Measurements from ENCODE around the gene FBXL13.
"Not testable (repeated sequence)": the region's sequence is repeated elsewhere in the genome, so short reads cannot be mapped to it uniquely, and the experiment has no call there.

The FBXL13 gene

DNA sequence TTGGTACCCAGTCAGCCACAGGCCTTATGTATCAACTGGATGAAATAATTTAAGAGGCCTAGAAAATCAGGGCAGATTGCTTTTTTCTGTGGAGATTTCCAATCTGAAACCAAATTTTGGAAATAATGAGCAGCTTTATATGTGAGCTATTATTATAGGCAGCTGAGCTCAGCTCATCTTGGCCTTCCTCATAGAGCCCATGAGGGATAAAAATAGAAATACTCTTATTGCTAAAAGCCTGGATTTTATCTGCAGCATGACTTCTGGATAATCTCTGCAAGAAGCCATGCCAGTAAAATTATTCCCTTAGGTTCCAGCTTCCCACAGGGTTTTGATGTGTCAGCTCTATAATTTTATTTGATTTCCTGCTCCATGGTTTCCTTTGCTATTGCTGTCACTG lies 282.8 kb downstream of the FBXL13 start:
- not testable (repeated sequence) for H3K4me3 ChIP-seq (ENCODE audit: low read length in 2 of 2); H3K36me3 ChIP-seq (ENCODE audit: control insufficient read depth in 2 of 2, insufficient read depth in 2 of 2, low read length in 2 of 2); H3K27me3 ChIP-seq (ENCODE audit: control insufficient read depth in 2 of 2, insufficient read depth in 2 of 2, low read length in 2 of 2); H3K4me1 ChIP-seq (ENCODE audit: control insufficient read depth in 2 of 2, insufficient read depth in 2 of 2, low read length in 2 of 2); H3K9ac ChIP-seq (ENCODE audit: low read depth in 1 of 2, low read length in 2 of 2); H3K27ac ChIP-seq (ENCODE audit: low read depth in 2 of 2, low read length in 2 of 2); H3K9me3 ChIP-seq (ENCODE audit: control insufficient read depth in 2 of 2, low read length in 2 of 2)

DNA sequence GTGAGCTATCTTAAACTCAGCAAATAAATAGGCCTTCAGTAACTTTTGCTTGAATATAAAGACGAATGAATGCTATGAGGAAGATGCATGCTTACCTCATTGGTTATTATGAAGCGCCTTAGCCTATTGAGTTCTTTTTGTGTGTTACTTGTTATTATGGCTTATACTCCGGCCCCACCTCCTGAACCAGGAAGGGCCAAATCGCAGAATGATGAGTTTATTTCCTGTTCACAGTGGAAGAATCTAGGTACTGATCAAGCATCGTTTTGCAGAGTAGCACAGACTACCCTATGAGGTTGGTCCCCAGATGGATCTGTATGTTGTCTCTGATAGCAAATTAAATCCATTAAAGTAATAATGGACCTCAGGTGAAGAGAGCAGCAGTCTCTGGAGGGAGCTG lies 283.2 kb downstream of the FBXL13 start:
- not testable (repeated sequence) for H3K27ac ChIP-seq (ENCODE audit: low read depth in 2 of 2, low read length in 2 of 2); H3K9ac ChIP-seq (ENCODE audit: low read depth in 1 of 2, low read length in 2 of 2); H3K4me3 ChIP-seq (ENCODE audit: low read length in 2 of 2); H3K9me3 ChIP-seq (ENCODE audit: control insufficient read depth in 2 of 2, low read length in 2 of 2); H3K36me3 ChIP-seq (ENCODE audit: control insufficient read depth in 2 of 2, insufficient read depth in 2 of 2, low read length in 2 of 2); H3K4me1 ChIP-seq (ENCODE audit: control insufficient read depth in 2 of 2, insufficient read depth in 2 of 2, low read length in 2 of 2); H3K27me3 ChIP-seq (ENCODE audit: control insufficient read depth in 2 of 2, insufficient read depth in 2 of 2, low read length in 2 of 2)

DNA sequence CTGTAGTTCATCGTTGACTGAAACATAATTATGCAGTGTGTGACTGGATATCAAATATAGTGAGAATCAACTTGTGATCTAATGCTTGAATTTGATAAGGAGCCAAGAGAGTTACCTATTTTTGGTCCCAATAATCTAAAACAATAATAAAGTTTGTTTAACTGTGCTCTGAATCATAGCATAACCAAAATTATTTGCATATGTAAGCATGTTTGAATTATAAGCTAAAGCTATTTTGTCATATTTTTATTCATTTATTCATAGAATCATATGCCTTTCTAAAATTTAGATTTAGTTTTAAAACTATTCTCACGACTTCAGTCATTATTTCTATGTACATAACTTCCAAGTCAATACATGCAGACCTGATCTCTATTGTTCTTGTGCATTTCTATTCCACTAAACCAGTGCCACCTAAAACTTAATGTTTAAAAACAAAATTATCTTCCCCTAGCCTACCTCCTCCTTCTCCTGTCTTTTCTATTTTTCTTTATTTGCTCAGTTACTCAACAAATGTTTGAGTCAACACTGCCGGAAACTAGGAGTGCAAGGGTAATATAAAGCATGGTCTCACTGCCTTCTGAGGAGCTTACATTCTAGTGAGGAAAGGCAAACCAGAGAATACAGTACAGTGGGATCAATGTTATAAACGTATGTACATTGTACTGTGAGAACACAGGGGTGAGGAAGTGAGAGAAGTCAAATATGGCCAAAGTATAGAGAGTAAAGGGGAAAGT lies 284.1 kb downstream of the FBXL13 start:
- not testable (repeated sequence) for H3K9me3 ChIP-seq (ENCODE audit: control insufficient read depth in 2 of 2, low read length in 2 of 2); H3K27ac ChIP-seq (ENCODE audit: low read depth in 2 of 2, low read length in 2 of 2); H3K9ac ChIP-seq (ENCODE audit: low read depth in 1 of 2, low read length in 2 of 2); H3K27me3 ChIP-seq (ENCODE audit: control insufficient read depth in 2 of 2, insufficient read depth in 2 of 2, low read length in 2 of 2); H3K4me1 ChIP-seq (ENCODE audit: control insufficient read depth in 2 of 2, insufficient read depth in 2 of 2, low read length in 2 of 2); H3K4me3 ChIP-seq (ENCODE audit: low read length in 2 of 2); H3K36me3 ChIP-seq (ENCODE audit: control insufficient read depth in 2 of 2, insufficient read depth in 2 of 2, low read length in 2 of 2)

DNA sequence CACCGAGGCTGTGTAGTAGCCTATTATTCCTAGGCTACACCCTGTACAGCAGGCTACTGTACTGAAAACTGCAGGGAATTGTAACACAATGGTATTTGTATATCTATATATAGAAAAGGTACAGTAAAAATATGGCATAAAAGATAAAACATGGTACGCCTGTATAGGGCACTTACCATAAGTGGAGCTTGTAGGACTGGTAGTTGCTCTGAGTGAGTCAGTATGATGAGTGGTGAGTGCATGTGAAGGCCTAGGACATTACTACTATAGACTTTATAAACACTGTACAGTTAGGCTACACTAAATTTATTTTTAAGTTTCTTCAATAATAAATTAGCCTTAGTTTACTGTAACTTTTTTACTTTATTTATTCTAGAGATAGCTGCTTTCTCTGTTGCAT lies 285.8 kb downstream of the FBXL13 start:
- not testable (repeated sequence) for H3K9me3 ChIP-seq (ENCODE audit: control insufficient read depth in 2 of 2, low read length in 2 of 2); H3K9ac ChIP-seq (ENCODE audit: low read depth in 1 of 2, low read length in 2 of 2); H3K4me3 ChIP-seq (ENCODE audit: low read length in 2 of 2); H3K4me1 ChIP-seq (ENCODE audit: control insufficient read depth in 2 of 2, insufficient read depth in 2 of 2, low read length in 2 of 2); H3K36me3 ChIP-seq (ENCODE audit: control insufficient read depth in 2 of 2, insufficient read depth in 2 of 2, low read length in 2 of 2); H3K27me3 ChIP-seq (ENCODE audit: control insufficient read depth in 2 of 2, insufficient read depth in 2 of 2, low read length in 2 of 2); H3K27ac ChIP-seq (ENCODE audit: low read depth in 2 of 2, low read length in 2 of 2)

DNA sequence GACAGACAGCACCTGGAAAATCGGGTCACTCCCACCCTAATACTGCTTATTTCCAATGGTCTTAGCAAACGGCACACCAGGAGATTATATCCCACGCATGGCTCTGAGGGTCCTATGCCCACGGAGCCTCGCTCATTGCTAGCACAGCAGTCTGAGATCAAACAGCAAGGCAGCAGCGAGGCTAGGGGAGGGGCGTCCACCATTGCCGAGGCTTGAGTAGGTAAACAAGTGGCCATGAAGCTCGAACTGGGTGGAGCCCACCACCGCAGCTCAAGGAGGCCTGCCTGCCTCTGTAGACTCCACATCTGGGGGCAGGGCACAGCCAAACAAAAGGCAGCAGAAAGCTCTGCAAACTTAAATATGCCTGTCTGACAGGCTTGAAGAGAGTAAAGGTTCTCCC lies 293.7 kb downstream of the FBXL13 start:
- not testable (repeated sequence) for H3K4me3 ChIP-seq (ENCODE audit: low read length in 2 of 2); H3K9ac ChIP-seq (ENCODE audit: low read depth in 1 of 2, low read length in 2 of 2); H3K36me3 ChIP-seq (ENCODE audit: control insufficient read depth in 2 of 2, insufficient read depth in 2 of 2, low read length in 2 of 2); H3K9me3 ChIP-seq (ENCODE audit: control insufficient read depth in 2 of 2, low read length in 2 of 2); H3K4me1 ChIP-seq (ENCODE audit: control insufficient read depth in 2 of 2, insufficient read depth in 2 of 2, low read length in 2 of 2); H3K27ac ChIP-seq (ENCODE audit: low read depth in 2 of 2, low read length in 2 of 2); H3K27me3 ChIP-seq (ENCODE audit: control insufficient read depth in 2 of 2, insufficient read depth in 2 of 2, low read length in 2 of 2)

DNA sequence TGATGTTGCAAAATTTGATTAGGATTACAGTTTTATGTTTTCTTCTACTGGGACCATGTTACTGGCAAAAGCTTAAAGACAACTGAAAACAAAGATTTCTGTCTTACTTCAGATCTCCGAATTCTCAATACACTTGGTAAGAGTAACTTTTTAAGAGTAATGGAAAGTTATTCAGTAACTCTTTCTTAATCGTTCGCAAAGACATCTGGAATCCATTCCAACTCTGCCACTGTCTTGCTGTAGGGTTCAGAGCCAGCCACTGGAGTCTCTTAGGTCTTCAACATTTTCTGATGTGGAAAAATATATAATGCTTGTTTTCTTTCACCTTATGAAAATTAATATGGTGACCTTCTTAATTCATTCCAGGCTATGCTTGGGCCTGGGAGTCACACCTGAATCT lies 295.9 kb downstream of the FBXL13 start:
- not testable (repeated sequence) for H3K4me1 ChIP-seq (ENCODE audit: control insufficient read depth in 2 of 2, insufficient read depth in 2 of 2, low read length in 2 of 2)

DNA sequence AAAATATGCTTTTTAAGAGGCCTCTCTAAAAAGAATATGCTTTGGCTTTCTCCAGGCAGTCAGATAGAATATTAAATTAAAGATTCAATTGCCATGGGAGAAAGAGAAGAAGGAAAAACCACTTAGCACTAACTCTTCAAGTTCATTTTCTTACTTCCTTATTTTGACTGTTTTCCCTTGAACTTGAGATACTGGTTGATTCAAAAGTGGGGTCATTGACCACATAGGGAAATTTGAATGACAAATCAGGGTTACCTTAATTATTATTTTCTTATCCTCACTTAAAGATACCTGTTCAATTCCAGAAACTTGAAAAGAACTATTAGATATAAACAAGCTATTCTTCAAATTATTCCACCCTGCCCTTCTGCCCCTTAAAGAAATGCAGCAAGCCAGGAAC lies 298.4 kb downstream of the FBXL13 start:
- not testable (repeated sequence) for H3K9me3 ChIP-seq (ENCODE audit: control insufficient read depth in 2 of 2, low read length in 2 of 2); H3K27ac ChIP-seq (ENCODE audit: low read depth in 2 of 2, low read length in 2 of 2); H3K4me1 ChIP-seq (ENCODE audit: control insufficient read depth in 2 of 2, insufficient read depth in 2 of 2, low read length in 2 of 2); H3K4me3 ChIP-seq (ENCODE audit: low read length in 2 of 2); H3K36me3 ChIP-seq (ENCODE audit: control insufficient read depth in 2 of 2, insufficient read depth in 2 of 2, low read length in 2 of 2); H3K9ac ChIP-seq (ENCODE audit: low read depth in 1 of 2, low read length in 2 of 2); H3K27me3 ChIP-seq (ENCODE audit: control insufficient read depth in 2 of 2, insufficient read depth in 2 of 2, low read length in 2 of 2)

More for the DNA sequence above, 295.9 kb downstream of the FBXL13 start:
- H3K9me3 ChIP-seq (ENCODE audit: control insufficient read depth in 2 of 2, low read length in 2 of 2); H3K4me3 ChIP-seq (ENCODE audit: low read length in 2 of 2); H3K9ac ChIP-seq (ENCODE audit: low read depth in 1 of 2, low read length in 2 of 2); H3K27ac ChIP-seq (ENCODE audit: low read depth in 2 of 2, low read length in 2 of 2); H3K27me3 ChIP-seq (ENCODE audit: control insufficient read depth in 2 of 2, insufficient read depth in 2 of 2, low read length in 2 of 2); H3K36me3 ChIP-seq (ENCODE audit: control insufficient read depth in 2 of 2, insufficient read depth in 2 of 2, low read length in 2 of 2): not testable (repeated sequence)

DNA sequence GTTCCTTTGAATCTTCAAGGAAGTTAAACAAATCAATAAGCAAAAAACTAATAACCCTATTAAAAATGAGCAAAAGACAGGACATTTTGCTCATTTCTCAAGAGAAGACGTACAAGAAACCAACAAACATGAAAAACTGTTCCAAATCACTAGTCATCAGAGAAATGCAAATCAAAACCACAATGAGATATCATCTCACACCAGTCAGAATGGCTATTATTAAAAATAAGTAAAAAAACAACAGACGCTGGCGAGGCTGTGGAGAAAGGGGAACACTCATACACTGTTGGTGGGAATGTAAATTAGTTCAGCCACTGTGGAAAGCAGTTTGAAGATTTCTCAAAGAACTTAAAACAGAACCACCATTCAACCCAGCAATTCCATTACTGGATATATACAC lies 304.1 kb downstream of the FBXL13 start:
- not testable (repeated sequence) for H3K4me3 ChIP-seq (ENCODE audit: low read length in 2 of 2); H3K4me1 ChIP-seq (ENCODE audit: control insufficient read depth in 2 of 2, insufficient read depth in 2 of 2, low read length in 2 of 2); H3K9me3 ChIP-seq (ENCODE audit: control insufficient read depth in 2 of 2, low read length in 2 of 2); H3K9ac ChIP-seq (ENCODE audit: low read depth in 1 of 2, low read length in 2 of 2); H3K36me3 ChIP-seq (ENCODE audit: control insufficient read depth in 2 of 2, insufficient read depth in 2 of 2, low read length in 2 of 2); H3K27me3 ChIP-seq (ENCODE audit: control insufficient read depth in 2 of 2, insufficient read depth in 2 of 2, low read length in 2 of 2); H3K27ac ChIP-seq (ENCODE audit: low read depth in 2 of 2, low read length in 2 of 2)

DNA sequence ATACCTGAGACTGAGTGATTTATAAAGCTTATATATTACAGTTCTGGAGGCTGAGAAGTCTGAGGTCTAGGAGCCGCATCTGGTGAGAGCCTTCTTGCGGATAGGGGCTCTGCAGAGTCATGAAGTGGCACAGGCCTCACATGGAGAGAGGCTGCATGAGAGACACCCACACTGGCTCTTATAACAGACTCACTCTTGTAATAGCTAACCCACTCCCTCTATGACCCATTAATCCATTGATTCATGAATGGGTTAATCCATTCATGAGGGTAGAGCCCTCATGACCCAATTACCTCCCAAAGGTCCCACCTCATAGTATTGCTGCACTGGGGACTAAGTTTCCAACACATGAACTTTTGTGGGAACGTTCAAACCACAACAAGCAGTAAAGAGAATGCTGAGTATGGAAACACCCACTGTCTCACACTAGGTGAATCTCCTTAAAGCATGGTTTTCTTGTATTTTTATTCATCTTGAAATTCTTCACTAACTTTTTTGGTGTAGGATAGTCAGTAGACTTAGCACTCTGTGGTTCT lies 304.9 kb downstream of the FBXL13 start:
- not testable (repeated sequence) for H3K4me1 ChIP-seq (ENCODE audit: control insufficient read depth in 2 of 2, insufficient read depth in 2 of 2, low read length in 2 of 2); H3K36me3 ChIP-seq (ENCODE audit: control insufficient read depth in 2 of 2, insufficient read depth in 2 of 2, low read length in 2 of 2); H3K9me3 ChIP-seq (ENCODE audit: control insufficient read depth in 2 of 2, low read length in 2 of 2); H3K9ac ChIP-seq (ENCODE audit: low read depth in 1 of 2, low read length in 2 of 2); H3K4me3 ChIP-seq (ENCODE audit: low read length in 2 of 2); H3K27ac ChIP-seq (ENCODE audit: low read depth in 2 of 2, low read length in 2 of 2); H3K27me3 ChIP-seq (ENCODE audit: control insufficient read depth in 2 of 2, insufficient read depth in 2 of 2, low read length in 2 of 2)

DNA sequence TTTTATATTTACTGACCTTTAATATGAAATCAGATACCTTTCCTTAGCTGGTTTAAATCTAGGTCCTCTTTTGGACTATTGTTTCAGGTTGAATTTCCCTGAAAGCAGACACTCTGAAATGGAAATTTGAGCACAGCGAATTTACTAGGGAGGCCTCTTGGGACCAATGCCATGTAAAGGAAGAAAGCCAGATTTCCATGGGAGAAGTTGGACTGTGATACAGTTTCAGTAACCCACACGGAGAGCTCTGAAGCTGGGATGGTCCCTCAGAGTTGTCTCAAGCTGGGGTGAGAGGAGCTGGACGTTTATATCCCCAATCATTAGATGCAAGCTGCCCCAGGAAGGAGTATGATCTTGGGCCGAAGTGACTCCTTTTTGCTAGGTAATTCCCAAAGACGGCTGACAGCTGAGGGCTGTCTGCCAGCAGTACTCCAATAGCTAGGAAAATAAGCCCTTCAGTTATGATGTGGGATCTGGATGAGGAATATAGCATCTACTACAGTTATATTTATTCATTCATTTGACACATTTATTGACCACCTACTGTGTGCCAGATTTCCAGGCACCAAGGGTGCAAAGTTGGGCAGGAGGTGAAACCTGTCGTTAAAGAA lies 311.2 kb downstream of the FBXL13 start:
- not testable (repeated sequence) for H3K9me3 ChIP-seq (ENCODE audit: control insufficient read depth in 2 of 2, low read length in 2 of 2); H3K27ac ChIP-seq (ENCODE audit: low read depth in 2 of 2, low read length in 2 of 2); H3K36me3 ChIP-seq (ENCODE audit: control insufficient read depth in 2 of 2, insufficient read depth in 2 of 2, low read length in 2 of 2); H3K9ac ChIP-seq (ENCODE audit: low read depth in 1 of 2, low read length in 2 of 2); H3K4me3 ChIP-seq (ENCODE audit: low read length in 2 of 2); H3K4me1 ChIP-seq (ENCODE audit: control insufficient read depth in 2 of 2, insufficient read depth in 2 of 2, low read length in 2 of 2); H3K27me3 ChIP-seq (ENCODE audit: control insufficient read depth in 2 of 2, insufficient read depth in 2 of 2, low read length in 2 of 2)

Data from mucosa of rectum (tissue), 2 donors.